ENCODE data around the gene IDH1. TPM values are rescaled to one million over a fixed set of nuclear protein-coding genes. Genes with fewer than 3 reads are reported as not detected.
"Not testable (repeated sequence)": the region's sequence is repeated elsewhere in the genome, so short reads cannot be mapped to it uniquely, and the experiment has no call there.

IDH1 gene
- total RNA-seq, 1 experiment from 2014 or later: 536 TPM

- in situ Hi-C loops (cut with HindIII; ENCODE audit: low sequenced_read_pairs): no loop called here
- peak; percentile 68 for DNase-seq (ENCODE audit: low spot score)
Measured at GRCh38 chr2:208265371-208265800, 10.5 kb upstream of the IDH1 start.

- DNase-seq (ENCODE audit: low spot score); in situ Hi-C loops (cut with HindIII; ENCODE audit: low sequenced_read_pairs): not testable (repeated sequence)
Measured at GRCh38 chr2:208256849-208257813, 2.3 kb upstream of the IDH1 start.

- peak; percentile 24 for DNase-seq (ENCODE audit: low spot score)
- in situ Hi-C loops (cut with HindIII; ENCODE audit: low sequenced_read_pairs): no loop called here
Measured at GRCh38 chr2:208256192-208256782, 1.4 kb upstream of the IDH1 start.

GRCh38 chr2:208255557-208256106 lies 761 bp upstream of the IDH1 start:
- in situ Hi-C loops (cut with HindIII; ENCODE audit: low sequenced_read_pairs): no loop called here
- no peak for DNase-seq (ENCODE audit: low spot score)

GRCh38 chr2:208254118-208254870 lies 577 bp downstream of the IDH1 start:
- in situ Hi-C loops (cut with HindIII; ENCODE audit: low sequenced_read_pairs): no loop called here

GRCh38 chr2:208253600-208254117 lies 1.2 kb downstream of the IDH1 start:
- peak; percentile 16 for DNase-seq (ENCODE audit: low spot score)
- in situ Hi-C loops (cut with HindIII; ENCODE audit: low sequenced_read_pairs): no loop called here

More at GRCh38 chr2:208254118-208254870, 577 bp downstream of the IDH1 start:
- DNase-seq (ENCODE audit: low spot score): peak; percentile 84

- in situ Hi-C loops (cut with HindIII; ENCODE audit: low sequenced_read_pairs): no loop called here
Measured at GRCh38 chr2:208252716-208253492, 2.0 kb downstream of the IDH1 start.

GRCh38 chr2:208251098-208251497 lies 3.8 kb downstream of the IDH1 start:
- no peak for DNase-seq (ENCODE audit: low spot score)
- in situ Hi-C loops (cut with HindIII; ENCODE audit: low sequenced_read_pairs): no loop called here

More at GRCh38 chr2:208252716-208253492, 2.0 kb downstream of the IDH1 start:
- DNase-seq (ENCODE audit: low spot score): no peak

GRCh38 chr2:208250388-208250787 lies 4.5 kb downstream of the IDH1 start:
- no peak for DNase-seq (ENCODE audit: low spot score)
- in situ Hi-C loops (cut with HindIII; ENCODE audit: low sequenced_read_pairs): no loop called here

GRCh38 chr2:208249296-208249695 lies 5.6 kb downstream of the IDH1 start:
- no peak for DNase-seq (ENCODE audit: low spot score)
- in situ Hi-C loops (cut with HindIII; ENCODE audit: low sequenced_read_pairs): loop anchor here (25.0 kb wide), 1 partner anchor 137 kb away; the partner anchor contains the start of gene CRYGD

- in situ Hi-C loops (cut with HindIII; ENCODE audit: low sequenced_read_pairs): loop anchor here (25.0 kb wide), 1 partner anchor 136 kb away; the partner anchor contains the start of gene CRYGD
- DNase-seq (ENCODE audit: low spot score): no peak
Measured at GRCh38 chr2:208248601-208249000, 6.3 kb downstream of the IDH1 start.

GRCh38 chr2:208245746-208246145 lies 9.1 kb downstream of the IDH1 start:
- in situ Hi-C loops (cut with HindIII; ENCODE audit: low sequenced_read_pairs): loop anchor here (25.0 kb wide), 1 partner anchor 133 kb away; the partner anchor contains the start of gene CRYGD
- no peak for DNase-seq (ENCODE audit: low spot score)

- in situ Hi-C loops (cut with HindIII; ENCODE audit: low sequenced_read_pairs): loop anchor here (25.0 kb wide), 1 partner anchor 132 kb away; the partner anchor contains the start of gene CRYGD
- no peak for DNase-seq (ENCODE audit: low spot score)
Measured at GRCh38 chr2:208244422-208244821, 10.4 kb downstream of the IDH1 start.

- in situ Hi-C loops (cut with HindIII; ENCODE audit: low sequenced_read_pairs): loop anchor here (25.0 kb wide), 1 partner anchor 128 kb away; the partner anchor contains the start of gene CRYGD
- DNase-seq (ENCODE audit: low spot score): no peak
Measured at GRCh38 chr2:208240619-208241209, 14.2 kb downstream of the IDH1 start.

GRCh38 chr2:208239770-208240493 lies 14.9 kb downstream of the IDH1 start:
- DNase-seq (ENCODE audit: low spot score): no peak
- in situ Hi-C loops (cut with HindIII; ENCODE audit: low sequenced_read_pairs): loop anchor here (25.0 kb wide), 1 partner anchor 128 kb away; the partner anchor contains the start of gene CRYGD

GRCh38 chr2:208235860-208236259 lies 19.0 kb downstream of the IDH1 start:
- in situ Hi-C loops (cut with HindIII; ENCODE audit: low sequenced_read_pairs): loop anchor here (25.0 kb wide), 1 partner anchor 124 kb away; the partner anchor contains the start of gene CRYGD
- no peak for DNase-seq (ENCODE audit: low spot score)

GRCh38 chr2:208234786-208235185 lies 20.1 kb downstream of the IDH1 start:
- in situ Hi-C loops (cut with HindIII; ENCODE audit: low sequenced_read_pairs): loop anchor here (25.0 kb wide), 1 partner anchor 122 kb away; the partner anchor contains the start of gene CRYGD
- DNase-seq (ENCODE audit: low spot score): no peak

Data from G401 (cell line).